Measurements from ENCODE around the gene UBXN11. TPM values are rescaled to one million over a fixed set of nuclear protein-coding genes. Genes with fewer than 3 reads are reported as not detected.

Gene UBXN11
- total and polyA plus RNA-seq, 2 of the 13 experiments (the other 11 are each of a cell fraction or from before 2014, with no cell fraction given): 9.3 to 10.4 TPM

- TF ChIP-seq PLSCR1 (CRISPR knock-in tag; IDR thresholded peaks at IDR 0.05; ENCODE audit: borderline replicate concordance) (no peak), ZBTB43 (CRISPR knock-in tag; conservative IDR thresholded peaks at IDR 0.05) (0 out of 2 replicates have a peak, but pooled peaks have one; percentile 18), NKX3-1 (CRISPR knock-in tag; IDR thresholded peaks at IDR 0.05) (no peak), NR2C2 (CRISPR knock-in tag; IDR thresholded peaks at IDR 0.05; ENCODE audit: borderline replicate concordance) (peak; percentile 19; the same call in 1 of the 2 replicates), ZNF724P (CRISPR knock-in tag; IDR thresholded peaks at IDR 0.05; ENCODE audit: borderline replicate concordance) (peak; percentile 94), ZBTB7B (CRISPR knock-in tag; IDR thresholded peaks at IDR 0.05) (no peak), MLX (CRISPR knock-in tag; IDR thresholded peaks at IDR 0.05) (peak; percentile 38; the same call in 1 of the 2 replicates), POLR2G (IDR thresholded peaks at IDR 0.05; ENCODE audit: low read depth, low read length) (peak; percentile 93), REXO4 (CRISPR knock-in tag; IDR thresholded peaks at IDR 0.05; ENCODE audit: borderline replicate concordance) (no peak), RARG (CRISPR knock-in tag; IDR thresholded peaks at IDR 0.05; ENCODE audit: low read depth) (no peak), HNRNPL (IDR thresholded peaks at IDR 0.05; ENCODE audit: low read depth, low read length) (0 out of 2 replicates have a peak, but pooled peaks have one; percentile 20), ZNF333 (CRISPR knock-in tag; IDR thresholded peaks at IDR 0.05; ENCODE audit: borderline replicate concordance) (0 out of 2 replicates have a peak, but pooled peaks have one; percentile 54)
- TF ChIP-seq, protein P1, sequence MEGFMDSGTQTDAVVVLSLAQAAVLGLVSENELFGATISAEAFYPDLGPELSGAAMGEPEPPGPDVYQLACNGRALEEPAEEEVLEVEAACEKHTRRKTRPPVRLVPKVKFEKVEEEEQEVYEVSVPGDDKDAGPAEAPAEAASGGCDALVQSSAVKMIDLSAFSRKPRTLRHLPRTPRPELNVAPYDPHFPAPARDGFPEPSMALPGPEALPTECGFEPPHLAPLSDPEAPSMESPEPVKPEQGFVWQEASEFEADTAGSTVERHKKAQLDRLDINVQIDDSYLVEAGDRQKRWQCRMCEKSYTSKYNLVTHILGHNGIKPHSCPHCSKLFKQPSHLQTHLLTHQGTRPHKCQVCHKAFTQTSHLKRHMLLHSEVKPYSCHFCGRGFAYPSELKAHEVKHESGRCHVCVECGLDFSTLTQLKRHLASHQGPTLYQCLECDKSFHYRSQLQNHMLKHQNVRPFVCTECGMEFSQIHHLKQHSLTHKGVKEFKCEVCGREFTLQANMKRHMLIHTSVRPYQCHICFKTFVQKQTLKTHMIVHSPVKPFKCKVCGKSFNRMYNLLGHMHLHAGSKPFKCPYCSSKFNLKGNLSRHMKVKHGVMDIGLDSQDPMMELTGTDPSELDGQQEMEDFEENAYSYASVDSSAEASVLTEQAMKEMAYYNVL (CRISPR knock-in tag; IDR thresholded peaks at IDR 0.05; ENCODE audit: borderline replicate concordance): peak; percentile 47; the same call in 1 of the 2 replicates
- TF ChIP-seq, protein P2, sequence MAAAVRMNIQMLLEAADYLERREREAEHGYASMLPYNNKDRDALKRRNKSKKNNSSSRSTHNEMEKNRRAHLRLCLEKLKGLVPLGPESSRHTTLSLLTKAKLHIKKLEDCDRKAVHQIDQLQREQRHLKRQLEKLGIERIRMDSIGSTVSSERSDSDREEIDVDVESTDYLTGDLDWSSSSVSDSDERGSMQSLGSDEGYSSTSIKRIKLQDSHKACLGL (CRISPR knock-in tag; IDR thresholded peaks at IDR 0.05): peak; percentile 63
- TF ChIP-seq, protein P3, sequence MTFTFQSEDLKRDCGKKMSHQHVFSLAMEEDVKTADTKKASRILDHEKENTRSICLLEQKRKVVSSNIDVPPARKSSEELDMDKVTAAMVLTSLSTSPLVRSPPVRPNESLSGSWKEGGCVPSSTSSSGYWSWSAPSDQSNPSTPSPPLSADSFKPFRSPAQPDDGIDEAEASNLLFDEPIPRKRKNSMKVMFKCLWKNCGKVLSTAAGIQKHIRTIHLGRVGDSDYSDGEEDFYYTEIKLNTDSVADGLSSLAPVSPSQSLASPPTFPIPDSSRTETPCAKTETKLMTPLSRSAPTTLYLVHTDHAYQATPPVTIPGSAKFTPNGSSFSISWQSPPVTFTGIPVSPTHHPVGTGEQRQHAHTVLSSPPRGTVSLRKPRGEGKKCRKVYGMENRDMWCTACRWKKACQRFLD (CRISPR knock-in tag; IDR thresholded peaks at IDR 0.05; ENCODE audit: borderline replicate concordance): peak; percentile 60; the same call in 1 of the 2 replicates
Observed at GRCh38 chr1:26233903-26234643, 72.4 kb downstream of the UBXN11 start, which contains the start of gene CEP85 (continued).
